SK-N-SH treated with all-trans-retinoic acid at 6 μM for 48 hours (cell line): ENCODE data around the gene ABCB11.

ENCODE experiments used
- ATAC-seq: fragments of 200-7000 bp; cut with Tn5 transposase; 3 replicates; pipeline ENCODE4 v1.9.1; 2020; ENCODE audit warnings: mild to moderate bottlenecking, moderate library complexity
- ARNTL ChIP-seq: fragments of 450-650 bp; formaldehyde crosslinking; IDR thresholded peaks from 2 replicates; pipeline ENCODE4 v1.5.0; 2020; ENCODE audit warnings: low read depth, mild to moderate bottlenecking, moderate library complexity, borderline replicate concordance
- BACH2 ChIP-seq: fragments of 250-450 bp; sonication (Bioruptor Pico); IDR thresholded peaks from 2 replicates; pipeline ENCODE4 v1.9.0; 2021; ENCODE audit warnings: mild to moderate bottlenecking, borderline replicate concordance
- CREB5 ChIP-seq: fragments of 250-450 bp; sonication (Bioruptor Pico); IDR thresholded peaks from 2 replicates; pipeline ENCODE4 v1.5.1; 2020; ENCODE audit warnings: low read depth, mild to moderate bottlenecking, moderate library complexity
- CSDC2 ChIP-seq: fragments of 250-450 bp; sonication (Bioruptor Pico); IDR thresholded peaks from 2 replicates; pipeline ENCODE4 v1.5.0; 2020; ENCODE audit warnings: mild to moderate bottlenecking, moderate library complexity
- CSRNP3 ChIP-seq: fragments of 250-450 bp; sonication (Bioruptor Pico); IDR thresholded peaks from 2 replicates; pipeline ENCODE4 v1.5.1; 2021; ENCODE audit warnings: mild to moderate bottlenecking, moderate library complexity
- ESRRG ChIP-seq: fragments of 250-450 bp; sonication (Bioruptor Pico); IDR thresholded peaks from 2 replicates; pipeline ENCODE4 v1.6.1; 2021; ENCODE audit warnings: mild to moderate bottlenecking
- GLIS3 ChIP-seq: fragments of 250-450 bp; sonication (Bioruptor Pico); IDR thresholded peaks from 2 replicates; pipeline ENCODE4 v1.5.0; 2020; ENCODE audit warnings: mild to moderate bottlenecking, moderate library complexity
- ISL1 ChIP-seq: fragments of 250-450 bp; sonication (Bioruptor Pico); IDR thresholded peaks from 2 replicates; pipeline ENCODE4 v2.1.2; 2022; ENCODE audit warnings: mild to moderate bottlenecking, moderate library complexity
- OSR1 ChIP-seq: fragments of 250-450 bp; sonication (Bioruptor Pico); IDR thresholded peaks from 2 replicates; pipeline ENCODE4 v1.8.0; 2022; ENCODE audit warnings: moderate library complexity, mild to moderate bottlenecking, inconsistent platforms
- PATZ1 ChIP-seq: fragments of 250-450 bp; sonication (Bioruptor Pico); IDR thresholded peaks from 2 replicates; pipeline ENCODE4 v1.8.0; 2020; ENCODE audit warnings: mild to moderate bottlenecking, moderate library complexity, borderline replicate concordance
- POU6F1 ChIP-seq: fragments of 250-450 bp; sonication (Bioruptor Pico); IDR thresholded peaks from 2 replicates; pipeline ENCODE4 v1.8.0; 2021; ENCODE audit warnings: low read depth, mild to moderate bottlenecking, moderate library complexity, borderline replicate concordance
- PPARA ChIP-seq: fragments of 250-450 bp; sonication (Bioruptor Pico); IDR thresholded peaks from 2 replicates; pipeline ENCODE4 v1.5.0; 2020; ENCODE audit warnings: mild to moderate bottlenecking, borderline replicate concordance
- RARB ChIP-seq: fragments of 250-450 bp; sonication (Bioruptor Pico); IDR thresholded peaks from 2 replicates; pipeline ENCODE4 v1.8.0; 2021; ENCODE audit warnings: mild to moderate bottlenecking, moderate library complexity
- SNAI2 ChIP-seq: fragments of 250-450 bp; sonication (Bioruptor Pico); IDR thresholded peaks from 2 replicates; pipeline ENCODE4 v1.5.0; 2020; ENCODE audit warnings: mild to moderate bottlenecking, moderate library complexity
- TCF4 ChIP-seq: fragments of 250-450 bp; sonication (Bioruptor Pico); IDR thresholded peaks from 2 replicates; pipeline ENCODE4 v1.8.0; 2021; ENCODE audit warnings: mild to moderate bottlenecking, moderate library complexity, borderline replicate concordance
- TSHZ2 ChIP-seq: fragments of 250-450 bp; sonication (Bioruptor Pico); IDR thresholded peaks from 2 replicates; pipeline ENCODE4 v1.5.0; 2020; ENCODE audit warnings: mild to moderate bottlenecking, moderate library complexity
- ZC3H10 ChIP-seq: fragments of 250-450 bp; sonication (Bioruptor Pico); IDR thresholded peaks from 2 replicates; pipeline ENCODE4 v1.5.1; 2021; ENCODE audit warnings: mild to moderate bottlenecking, moderate library complexity
- ZFP3 ChIP-seq: fragments of 250-450 bp; sonication (Bioruptor Pico); IDR thresholded peaks from 2 replicates; pipeline ENCODE4 v1.5.0; 2020; ENCODE audit warnings: mild to moderate bottlenecking, moderate library complexity
- ZFP30 ChIP-seq: fragments of 450-650 bp; formaldehyde crosslinking; IDR thresholded peaks from 2 replicates; pipeline ENCODE4 v1.5.0; 2022; ENCODE audit warnings: mild to moderate bottlenecking, moderate library complexity
- ZNF565 ChIP-seq: fragments of 450-650 bp; formaldehyde crosslinking; conservative IDR thresholded peaks from 2 replicates; pipeline ENCODE4 v1.5.0; 2020; ENCODE audit warnings: low read depth, mild to moderate bottlenecking, moderate library complexity
- ZNF70 ChIP-seq: fragments of 450-650 bp; formaldehyde crosslinking; IDR thresholded peaks from 2 replicates; pipeline ENCODE4 v1.5.0; 2020; ENCODE audit warnings: mild to moderate bottlenecking, moderate library complexity
- ZNF8 ChIP-seq: fragments of 450-650 bp; formaldehyde crosslinking; IDR thresholded peaks from 2 replicates; pipeline ENCODE4 v1.5.0; 2020; ENCODE audit warnings: mild to moderate bottlenecking, moderate library complexity

ABCB11 gene

GRCh38 chr2:169002161-169002738, 28.9 kb downstream of the ABCB11 start:
- TF ChIP-seq ZNF8 (CRISPR knock-in tag) (peak; percentile 54; the same call in 1 of the 2 replicates), ZC3H10 (CRISPR knock-in tag) (no peak), ISL1 (CRISPR knock-in tag) (peak; percentile 45; the same call in 1 of the 2 replicates), CSDC2 (CRISPR knock-in tag) (no peak)
- no peak for ATAC-seq

- ATAC-seq = no peak
- TF ChIP-seq RARB (no peak), SNAI2 (CRISPR knock-in tag) (no peak), GLIS3 (CRISPR knock-in tag) (no peak), ZC3H10 (CRISPR knock-in tag) (no peak), CSDC2 (CRISPR knock-in tag) (no peak), BACH2 (CRISPR knock-in tag) (no peak), TCF4 (no peak), TSHZ2 (CRISPR knock-in tag) (no peak), POU6F1 (CRISPR knock-in tag) (no peak)
Observed at GRCh38 chr2:169001116-169001815, 29.9 kb downstream of the ABCB11 start.

GRCh38 chr2:168999668-169000213, 31.4 kb downstream of the ABCB11 start:
- TF ChIP-seq ZNF8 (CRISPR knock-in tag) (no peak), ESRRG (no peak), OSR1 (CRISPR knock-in tag) (no peak), PPARA (CRISPR knock-in tag) (no peak), BACH2 (CRISPR knock-in tag) (no peak), ZFP30 (CRISPR knock-in tag) (no peak)
- ATAC-seq = no peak

- ATAC-seq = no peak
- TF ChIP-seq ZNF70 (CRISPR knock-in tag) (no peak), PATZ1 (CRISPR knock-in tag) (no peak)
Observed at GRCh38 chr2:168998609-168999211, 32.4 kb downstream of the ABCB11 start.

- ATAC-seq = no peak
- TF ChIP-seq ARNTL (CRISPR knock-in tag) (no peak), OSR1 (CRISPR knock-in tag) (no peak), TCF4 (no peak), ZFP30 (CRISPR knock-in tag) (no peak), POU6F1 (CRISPR knock-in tag) (no peak), ZNF565 (CRISPR knock-in tag) (no peak), SNAI2 (CRISPR knock-in tag) (no peak), ISL1 (CRISPR knock-in tag) (no peak), CREB5 (CRISPR knock-in tag) (no peak), PPARA (CRISPR knock-in tag) (no peak), ZNF8 (CRISPR knock-in tag) (no peak), ZFP3 (CRISPR knock-in tag) (no peak), CSRNP3 (CRISPR knock-in tag) (no peak)
Observed at GRCh38 chr2:168997794-168998193, 33.3 kb downstream of the ABCB11 start.
